Coronary artery (tissue), 2 donors: ENCODE results near the gene GPR62.

Experiments used
- DNase-seq: peaks from one replicate; pipeline ENCODE4 v3.0.0-alpha.2; 2017; ENCODE audit warnings: low spot score
- H3K27ac ChIP-seq, 2 donors: fragments of 200-600 bp; sonication (generic); one replicate each; pipeline ENCODE4 v1.5.1; 2016 to 2019
- H3K4me3 ChIP-seq: fragments of 200-600 bp; sonication (generic); 2 replicates; pipeline ENCODE4 v1.5.1; 2016; ENCODE audit warnings: mild to moderate bottlenecking, moderate library complexity
- TF ChIP-seq, protein P1 (sequence below): fragments of 200-600 bp; sonication (generic); IDR thresholded peaks from one replicate; pipeline ENCODE4 v1.5.1; 2019; ENCODE audit warnings: antibody characterized with exemption

Gene GPR62

GRCh38 chr3:51957520-51958205 lies 2.5 kb downstream of the GPR62 start:
- DNase-seq, result no peak
- Histone ChIP-seq H3K27ac (no peak overlapping the region), H3K4me3 (no peak overlapping the region)
- TF ChIP-seq, protein P1, sequence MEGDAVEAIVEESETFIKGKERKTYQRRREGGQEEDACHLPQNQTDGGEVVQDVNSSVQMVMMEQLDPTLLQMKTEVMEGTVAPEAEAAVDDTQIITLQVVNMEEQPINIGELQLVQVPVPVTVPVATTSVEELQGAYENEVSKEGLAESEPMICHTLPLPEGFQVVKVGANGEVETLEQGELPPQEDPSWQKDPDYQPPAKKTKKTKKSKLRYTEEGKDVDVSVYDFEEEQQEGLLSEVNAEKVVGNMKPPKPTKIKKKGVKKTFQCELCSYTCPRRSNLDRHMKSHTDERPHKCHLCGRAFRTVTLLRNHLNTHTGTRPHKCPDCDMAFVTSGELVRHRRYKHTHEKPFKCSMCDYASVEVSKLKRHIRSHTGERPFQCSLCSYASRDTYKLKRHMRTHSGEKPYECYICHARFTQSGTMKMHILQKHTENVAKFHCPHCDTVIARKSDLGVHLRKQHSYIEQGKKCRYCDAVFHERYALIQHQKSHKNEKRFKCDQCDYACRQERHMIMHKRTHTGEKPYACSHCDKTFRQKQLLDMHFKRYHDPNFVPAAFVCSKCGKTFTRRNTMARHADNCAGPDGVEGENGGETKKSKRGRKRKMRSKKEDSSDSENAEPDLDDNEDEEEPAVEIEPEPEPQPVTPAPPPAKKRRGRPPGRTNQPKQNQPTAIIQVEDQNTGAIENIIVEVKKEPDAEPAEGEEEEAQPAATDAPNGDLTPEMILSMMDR, result no peak

GRCh38 chr3:51958603-51959521 lies 3.7 kb downstream of the GPR62 start:
- no peak overlapping the region for H3K27ac ChIP-seq
- TF ChIP-seq, protein P1, result no peak
- DNase-seq, result no peak
- no peak overlapping the region for H3K4me3 ChIP-seq

DNA sequence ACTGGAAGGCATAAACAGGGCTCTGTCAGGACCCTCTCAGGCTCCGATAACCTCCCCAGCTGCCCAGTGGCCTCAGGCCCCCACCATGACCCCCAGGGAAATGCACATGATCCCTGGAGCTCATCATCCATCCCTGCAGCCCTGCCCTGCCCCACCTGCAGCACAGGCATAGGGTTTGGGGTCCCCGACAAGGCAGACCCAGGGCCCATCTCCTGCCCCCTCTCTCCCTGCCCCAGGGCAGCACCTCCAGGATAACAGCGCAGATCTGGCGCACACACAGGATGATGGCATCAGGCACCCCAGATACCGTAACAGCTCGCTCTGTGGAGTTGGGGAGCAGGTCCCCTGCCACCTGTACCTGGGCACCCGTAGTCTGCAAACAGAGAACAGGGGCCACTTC lies 4.5 kb downstream of the GPR62 start:
- Histone ChIP-seq H3K4me3 (no peak overlapping the region), H3K27ac (no peak overlapping the region)
- TF ChIP-seq, protein P1, result no peak
- DNase-seq, result no peak

DNA sequence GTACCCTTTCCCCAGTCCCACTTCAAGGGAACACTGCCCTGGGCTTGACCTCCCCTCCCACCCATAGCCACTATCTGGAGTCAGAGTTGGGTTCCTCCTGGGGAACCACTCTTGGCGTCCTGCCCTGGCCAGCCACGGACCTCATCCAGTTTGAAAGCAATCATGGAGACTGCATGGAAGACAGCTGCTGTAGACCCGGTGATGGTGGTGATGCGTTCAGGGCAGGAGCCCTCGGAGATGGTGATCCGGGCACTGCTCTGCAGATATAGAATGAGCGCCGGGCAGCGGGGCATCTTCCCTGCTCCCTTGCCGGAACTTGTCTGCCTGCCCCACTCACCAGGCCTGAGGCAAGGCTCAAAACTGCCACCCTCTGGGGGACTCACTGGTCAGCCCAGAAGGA lies 5.2 kb downstream of the GPR62 start:
- H3K27ac ChIP-seq, result no peak overlapping the region
- H3K4me3 ChIP-seq, result no peak overlapping the region
- TF ChIP-seq, protein P1, result no peak
- no peak for DNase-seq

DNA sequence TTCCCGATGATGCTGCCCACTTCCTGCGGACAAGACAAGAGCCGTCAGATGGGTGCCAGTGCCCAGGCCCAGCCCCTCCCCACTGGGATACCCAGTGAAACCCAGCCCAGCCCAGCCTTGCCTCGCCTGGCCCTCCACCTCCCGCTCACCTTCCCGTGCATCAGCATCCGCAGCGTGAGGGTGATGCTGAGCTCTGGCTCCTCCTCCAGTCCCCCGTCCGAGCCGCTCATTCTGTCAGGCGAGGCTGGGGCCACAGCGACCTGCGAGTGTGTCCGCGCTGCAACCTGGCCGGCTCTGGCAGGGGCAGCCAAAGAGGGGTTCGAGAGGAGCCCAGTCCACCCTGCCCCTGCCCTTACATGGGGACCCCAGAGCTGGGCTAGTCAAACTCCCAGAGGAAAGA lies 5.8 kb downstream of the GPR62 start:
- Histone ChIP-seq H3K27ac (no peak overlapping the region), H3K4me3 (no peak overlapping the region)
- TF ChIP-seq, protein P1, result no peak
- no peak for DNase-seq

DNA sequence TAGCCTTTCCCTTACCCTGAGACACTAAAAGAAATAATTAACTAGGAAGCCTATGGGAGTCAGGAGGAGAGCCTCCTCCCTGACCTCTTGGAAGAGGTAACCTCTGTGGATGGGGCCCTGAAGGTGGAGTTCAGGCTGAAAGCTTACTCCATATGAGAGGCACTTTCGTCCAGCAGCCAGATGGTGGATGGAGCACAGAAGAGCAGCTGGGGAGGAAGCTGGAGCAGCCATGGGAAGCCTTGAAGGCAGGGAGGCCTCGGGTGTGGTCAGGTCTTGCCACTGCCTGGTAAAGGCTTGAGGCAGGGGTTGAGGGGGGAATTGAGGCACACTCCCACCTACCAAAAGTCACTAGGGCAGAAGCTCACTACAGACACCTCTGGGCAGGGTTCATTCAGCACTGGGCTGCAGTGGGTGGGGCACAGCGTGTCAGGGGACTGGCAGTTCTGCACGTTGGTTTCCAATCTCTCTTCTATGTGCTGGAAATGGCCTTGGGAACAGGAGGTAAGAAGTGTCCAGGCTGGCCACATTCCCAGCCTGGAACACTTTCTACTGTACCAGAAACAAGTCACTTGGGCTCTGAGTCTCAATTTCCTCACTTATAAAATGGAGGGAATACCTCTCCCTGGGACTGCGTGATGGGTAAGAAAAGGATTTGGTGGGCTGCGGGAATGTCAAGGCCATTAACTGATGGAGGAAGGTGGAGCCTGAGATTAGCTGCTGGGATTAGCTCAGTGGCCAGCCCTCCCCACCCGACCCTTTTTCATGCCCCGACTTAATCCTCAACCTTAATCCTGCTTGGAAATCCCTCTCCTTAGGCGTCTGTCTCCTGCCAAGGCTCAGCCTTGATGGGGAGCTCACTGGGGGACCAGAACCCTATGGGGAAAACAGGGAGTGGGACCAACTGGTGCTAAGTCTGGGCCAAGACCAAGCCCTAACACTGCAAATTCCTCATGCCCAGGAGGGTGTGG lies 6.7 kb downstream of the GPR62 start:
- no peak overlapping the region for H3K27ac ChIP-seq
- no peak for DNase-seq
- TF ChIP-seq, protein P1, result no peak
- no peak overlapping the region for H3K4me3 ChIP-seq
